Adrenal gland (tissue), 12 donors: ENCODE data around the gene VANGL2. TPM values are rescaled to one million over a fixed set of nuclear protein-coding genes. Genes with fewer than 3 reads are reported as not detected.

ENCODE experiments used
- DNase-seq, 7 donors: peaks; one replicate each; pipeline ENCODE4 v3.0.0-alpha.2; 2019 to 2020
- H3K27ac ChIP-seq, 5 donors: fragments of 200-600 bp; sonication (generic) in 4 of 5; 1 replicate in 3 of 5; 2 replicates in 2 of 5; pipeline versions ENCODE4 v1.5.1 to v1.8.0; 2016 to 2020; ENCODE audit warnings: mild to moderate bottlenecking in 1 of 5
- H3K27me3 ChIP-seq: fragments of 200-600 bp; 2 replicates; pipeline ENCODE4 v1.8.0; 2021
- H3K36me3 ChIP-seq, 2 donors: fragments of 200-600 bp; replicated peaks in 1 of 2; 1 replicate in 1 of 2; 2 replicates in 1 of 2; pipeline versions ENCODE4 v1.5.1 to v1.8.0; 2018 to 2022
- H3K4me1 ChIP-seq, 2 donors: fragments of 200-600 bp; replicated peaks in 1 of 2; 1 replicate in 1 of 2; 2 replicates in 1 of 2; pipeline versions ENCODE4 v1.5.1 to v1.8.0; 2018 to 2021
- H3K4me3 ChIP-seq, 4 donors: fragments of 200-600 bp; sonication (generic) in 3 of 4; one replicate each; pipeline ENCODE4 v1.5.1; 2016 to 2018
- H3K9me3 ChIP-seq, 3 donors: fragments of 200-600 bp; sonication (generic) in 1 of 3; replicated peaks in 1 of 3; 1 replicate in 2 of 3; 2 replicates in 1 of 3; pipeline versions ENCODE4 v1.5.1 to v1.8.0; 2016 to 2021
- CTCF ChIP-seq, 6 experiments: fragments of 450-650 bp in 4 of 6; fragments of 200-600 bp in 2 of 6; sonication (generic) in 1 of 6; IDR thresholded peaks; 1 replicate in 5 of 6; 2 replicates in 1 of 6; pipeline versions ENCODE4 v1.5.1 to v1.8.0; 2016 to 2021; ENCODE audit warnings: antibody characterized with exemption in 6 of 6, mild to moderate bottlenecking in 2 of 6, moderate library complexity in 1 of 6
- POLR2A ChIP-seq, 2 donors: fragments of 450-650 bp; IDR thresholded peaks; one replicate each; pipeline ENCODE4 v1.6.1; 2017; ENCODE audit warnings: antibody characterized with exemption in 2 of 2, mild to moderate bottlenecking in 2 of 2, moderate library complexity in 1 of 2
- WGBS, 4 donors: extraction: QIAGEN DNeasy Blood & Tissue Kit in 2 of 4; methylation state at CpG; one replicate each; pipeline versions ENCODE4 v1.1.5 to v1.1.7; 2013 to 2017; 5-methylcytosine and 5-hydroxymethylcytosine counted together
- intact Hi-C, 2 donors: fragments of 100-400 bp; cut with DNase I; formaldehyde crosslinking; loops; one replicate each; pipeline versions ENCODE4 v1.14.1 to v1.15.0; 2022 to 2023
- polyA plus RNA-seq, 3 donors: library from polyadenylated mRNA; stranded (reverse); fragments of 200-250 nt in 2 of 3; fragments of 350-450 nt in 1 of 3; fragmentation: Illumina TruSeq in 1 of 3; extraction: RNeasy Lipid Tissue Mini Kit (QIAGEN cat#74804) in 1 of 3; gene quantifications; one replicate each; pipeline ENCODE4 v1.2.3, GENCODE V29; 2013 to 2014
- total RNA-seq, 9 donors: library from RNA; depleted of rRNA in 4 of 9; stranded (reverse); fragments of >200 nt in 4 of 9; fragments of 120-200 nt in 1 of 9; fragmentation: NEBNext Ultra II Directional in 1 of 9; extraction: Animal tissue kit (Norgen Biotek cat#: 25700) in 1 of 9; gene quantifications; one replicate each; pipeline versions ENCODE4 v1.1.0 to v1.2.4, GENCODE V29; 2013 to 2023
- donor health status: healthy with polysubstance abuse.
- donor health status: Bipolar disorder and iron deficiency.
- donor health status: DM: yes; HTN: yes; CAD: no.
- donor health status: DM: no; HTN: no; CAD: no.
- donor health status: DM: no; HTN: no; CAD: no.
- donor health status: DM: yes; HTN: yes; CAD: no.

Gene VANGL2
- total and polyA plus RNA-seq, 12 donors, result 0.20 to 2.2 (median 0.74) TPM

- TF ChIP-seq CTCF (IDR thresholded peaks at IDR 0.05), result no peak
- no peak for TF ChIP-seq POLR2A (IDR thresholded peaks at IDR 0.05)
- WGBS, 4 donors, result 87 to 95% (median 93%) methylated on average over 7 of the region's 7 CpGs
- no peaks in the 10 kb centered on the region for H3K36me3 ChIP-seq
- H3K9me3 ChIP-seq, result no peaks in the 10 kb centered on the region
- intact Hi-C loops, result no loop called here
- no peaks in the 10 kb centered on the region for H3K27me3 ChIP-seq
- DNase-seq, result no peak
- no peaks in the 10 kb centered on the region for H3K4me1 ChIP-seq
- H3K27ac ChIP-seq, result no peak overlapping the region
- H3K4me3 ChIP-seq, result no peak overlapping the region
Measured at GRCh38 chr1:160420881-160421842, 20.8 kb downstream of the VANGL2 start.

GRCh38 chr1:160421881-160422280, 21.5 kb downstream of the VANGL2 start:
- H3K9me3 ChIP-seq, result no peaks in the 10 kb centered on the region
- H3K4me1 ChIP-seq, result no peaks in the 10 kb centered on the region
- intact Hi-C loops, result no loop called here
- WGBS, 4 donors, result 84 to 94% (median 89%) methylated on average over 5 of the region's 5 CpGs
- H3K27ac ChIP-seq, result no peak overlapping the region
- H3K27me3 ChIP-seq, result no peaks in the 10 kb centered on the region
- DNase-seq, result no peak
- no peaks in the 10 kb centered on the region for H3K36me3 ChIP-seq
- no peak for TF ChIP-seq POLR2A (IDR thresholded peaks at IDR 0.05)
- TF ChIP-seq CTCF (IDR thresholded peaks at IDR 0.05), result no peak
- no peak overlapping the region for H3K4me3 ChIP-seq

- H3K36me3 ChIP-seq, result no peaks in the 10 kb centered on the region
- H3K4me3 ChIP-seq, result no peak overlapping the region
- TF ChIP-seq POLR2A (IDR thresholded peaks at IDR 0.05) (no peak), CTCF (IDR thresholded peaks at IDR 0.05) (no peak)
- no peaks in the 10 kb centered on the region for H3K27me3 ChIP-seq
- 85 to 94% (median 89%) methylated on average over 7 of the region's 7 CpGs for WGBS, 4 donors
- no peak for DNase-seq
- no peak overlapping the region for H3K27ac ChIP-seq
- intact Hi-C loops, result no loop called here
- H3K4me1 ChIP-seq, result peaks cover 0 to 3% of the 10 kb centered on the region in 2 donors
- no peaks in the 10 kb centered on the region for H3K9me3 ChIP-seq
Measured at GRCh38 chr1:160423966-160424365, 23.6 kb downstream of the VANGL2 start.

GRCh38 chr1:160425847-160426246, 25.5 kb downstream of the VANGL2 start:
- TF ChIP-seq CTCF (IDR thresholded peaks at IDR 0.05), result no peak
- no peak for TF ChIP-seq POLR2A (IDR thresholded peaks at IDR 0.05)
- intact Hi-C loops, result loop anchor here in 1 of 2 donors (5.0 kb wide), 1 partner anchor 181 kb away; no protein-coding TSS in a partner anchor
- no peak overlapping the region for H3K27ac ChIP-seq
- H3K9me3 ChIP-seq, result no peaks in the 10 kb centered on the region
- no peak overlapping the region for H3K4me3 ChIP-seq
- H3K4me1 ChIP-seq, result peaks cover 0 to 5% of the 10 kb centered on the region in 2 donors
- no peaks in the 10 kb centered on the region for H3K36me3 ChIP-seq
- WGBS, 4 donors, result 80 to 96% (median 85%) methylated on average over 2 to 5 of the region's 5 CpGs
- DNase-seq, result no peak
- no peaks in the 10 kb centered on the region for H3K27me3 ChIP-seq
